Small intestine (tissue), 7 donors: ENCODE results near the gene USP36. TPM values are rescaled to one million over a fixed set of nuclear protein-coding genes. Genes with fewer than 3 reads are reported as not detected.
"Not testable (repeated sequence)": the region's sequence is repeated elsewhere in the genome, so short reads cannot be mapped to it uniquely, and the experiment has no call there.

ENCODE experiments used
- DNase-seq, 2 donors: peaks; one replicate each; pipeline versions ENCODE4 v3.0.0 to v3.0.0-alpha.2; 2013
- FAIRE-seq: peaks from 2 replicates; lab custom pipeline; 2012; peaks lifted over from hg19 to GRCh38; lab: Jason Lieb, UNC
- H3K27ac ChIP-seq, 3 donors: one replicate each; pipeline ENCODE4 v1.5.1; 2013; ENCODE audit warnings: low read length in 2 of 3, mild to moderate bottlenecking in 2 of 3, control low read depth in 1 of 3, inconsistent platforms in 1 of 3, low read depth in 1 of 3, moderate library complexity in 1 of 3
- H3K27me3 ChIP-seq, 3 donors: one replicate each; pipeline ENCODE4 v1.6.1; 2013; ENCODE audit warnings: low read length in 3 of 3, inconsistent platforms in 1 of 3; ENCODE audit not compliant: control insufficient read depth in 3 of 3, insufficient read depth in 3 of 3
- H3K36me3 ChIP-seq, 3 donors: one replicate each; pipeline ENCODE4 v1.6.1; 2013; ENCODE audit warnings: low read length in 3 of 3, inconsistent platforms in 1 of 3, low read depth in 1 of 3, mild to moderate bottlenecking in 1 of 3, moderate library complexity in 1 of 3; ENCODE audit not compliant: control insufficient read depth in 3 of 3, insufficient read depth in 2 of 3
- H3K4me1 ChIP-seq, 3 donors: one replicate each; pipeline ENCODE4 v1.6.1; 2013; ENCODE audit warnings: low read length in 2 of 3, inconsistent platforms in 1 of 3, low read depth in 1 of 3, mild to moderate bottlenecking in 1 of 3, moderate library complexity in 1 of 3; ENCODE audit not compliant: control insufficient read depth in 3 of 3, insufficient read depth in 2 of 3
- H3K4me3 ChIP-seq, 3 donors: one replicate each; pipeline ENCODE4 v1.5.1; 2013; ENCODE audit warnings: low read length in 3 of 3, control low read depth in 1 of 3, inconsistent platforms in 1 of 3, low read depth in 1 of 3, mild to moderate bottlenecking in 1 of 3, moderate library complexity in 1 of 3
- H3K9me3 ChIP-seq, 2 donors: one replicate each; pipeline ENCODE4 v1.6.1; 2013; ENCODE audit warnings: low read depth in 1 of 2, low read length in 1 of 2; ENCODE audit not compliant: control insufficient read depth in 2 of 2, insufficient read depth in 1 of 2
- WGBS, 3 donors: extraction: QIAGEN DNeasy Blood & Tissue Kit; methylation state at CpG; one replicate each; pipeline ENCODE4 v1.1.7; 2013; 5-methylcytosine and 5-hydroxymethylcytosine counted together
- polyA plus RNA-seq, 4 donors: library from polyadenylated mRNA; stranded (reverse) in 3 of 4; unstranded in 1 of 4; fragments of 200-250 nt in 3 of 4; fragments of 120-200 nt in 1 of 4; gene quantifications; one replicate each; pipeline versions ENCODE4 v1.2.1 to v1.2.3, GENCODE V29; 2013
- donor health status: healthy with polysubstance abuse.
- donor health status: control.
- donor health status: control.
- donor health status: Bipolar disorder and iron deficiency.
- donor health status: healthy.

USP36 gene
- polyA plus RNA-seq, 4 donors, result 8.1 to 47.0 (median 19.1) TPM

GRCh38 chr17:78751000-78751399, 89.6 kb downstream of the USP36 start:
- peaks cover 5 to 24% (median 9%) of the 10 kb centered on the region in 3 donors for H3K4me1 ChIP-seq
- 92 to 100% (median 97%) methylated on average over 5 of the region's 5 CpGs for WGBS, 3 donors
- FAIRE-seq, H3K27ac ChIP-seq, H3K36me3 ChIP-seq, H3K9me3 ChIP-seq, H3K27me3 ChIP-seq, DNase-seq, H3K4me3 ChIP-seq: not testable (repeated sequence)

- DNase-seq (peak in 1 of 2 donors; percentile 61), FAIRE-seq (no peak)
- peak overlapping the region; percentile 37 to 62 (median 59) for H3K27ac ChIP-seq
- peaks cover 5 to 28% (median 15%) of the 10 kb centered on the region in 3 donors for H3K4me1 ChIP-seq
- no peaks in the 10 kb centered on the region for H3K9me3 ChIP-seq
- WGBS, 3 donors, result 61 to 82% (median 64%) methylated on average over 8 of the region's 8 CpGs
- no peak overlapping the region for H3K4me3 ChIP-seq
- no peaks in the 10 kb centered on the region for H3K27me3 ChIP-seq
- H3K36me3 ChIP-seq, result peaks cover 0 to 2% (median 0%) of the 10 kb centered on the region in 3 donors
Observed at GRCh38 chr17:78748730-78749317, 91.8 kb downstream of the USP36 start.

- WGBS, 3 donors, result 20 to 45% (median 38%) methylated on average over 6 of the region's 6 CpGs
- H3K27ac ChIP-seq, result peak overlapping the region in 2 of 3 donors; percentile 37 to 62
- H3K27me3 ChIP-seq, result no peaks in the 10 kb centered on the region
- no peak for FAIRE-seq
- H3K9me3 ChIP-seq, result no peaks in the 10 kb centered on the region
- peaks cover 0 to 2% (median 2%) of the 10 kb centered on the region in 3 donors for H3K36me3 ChIP-seq
- peaks cover 5 to 27% (median 15%) of the 10 kb centered on the region in 3 donors for H3K4me1 ChIP-seq
- peak in 1 of 2 donors; percentile 34 for DNase-seq
- H3K4me3 ChIP-seq, result no peak overlapping the region
Observed at GRCh38 chr17:78748048-78748729, 92.4 kb downstream of the USP36 start.

- peak overlapping the region in 1 of 3 donors; percentile 26 for H3K27ac ChIP-seq
Observed at GRCh38 chr17:78747488-78747887, 93.1 kb downstream of the USP36 start.

GRCh38 chr17:78746949-78747269, 93.7 kb downstream of the USP36 start:
- H3K9me3 ChIP-seq, result no peaks in the 10 kb centered on the region
- peaks cover 5 to 22% (median 18%) of the 10 kb centered on the region in 3 donors for H3K4me1 ChIP-seq
- peaks cover 0 to 2% (median 2%) of the 10 kb centered on the region in 3 donors for H3K36me3 ChIP-seq
- FAIRE-seq (no peak), DNase-seq (no peak)
- peak overlapping the region in 1 of 3 donors; percentile 25 for H3K27ac ChIP-seq
- H3K27me3 ChIP-seq, result no peaks in the 10 kb centered on the region
- H3K4me3 ChIP-seq, result no peak overlapping the region
- 47 to 73% (median 64%) methylated on average over 2 of the region's 2 CpGs for WGBS, 3 donors

More at GRCh38 chr17:78747488-78747887, 93.1 kb downstream of the USP36 start:
- DNase-seq (no peak), FAIRE-seq (no peak)
- Histone ChIP-seq H3K36me3 (peaks cover 0 to 2% (median 2%) of the 10 kb centered on the region in 3 donors), H3K9me3 (no peaks in the 10 kb centered on the region), H3K27me3 (no peaks in the 10 kb centered on the region), H3K4me3 (no peak overlapping the region), H3K4me1 (peaks cover 5 to 22% (median 15%) of the 10 kb centered on the region in 3 donors)
- WGBS, 3 donors, result 67 to 85% (median 72%) methylated on average over 2 of the region's 2 CpGs

- H3K27ac ChIP-seq, result peak overlapping the region in 1 of 3 donors; percentile 25
- no peaks in the 10 kb centered on the region for H3K9me3 ChIP-seq
- 56 to 61% (median 60%) methylated on average over 12 of the region's 12 CpGs for WGBS, 3 donors
- peaks cover 0 to 2% (median 2%) of the 10 kb centered on the region in 3 donors for H3K36me3 ChIP-seq
- no peak for DNase-seq
- H3K4me1 ChIP-seq, result peaks cover 5 to 23% (median 22%) of the 10 kb centered on the region in 3 donors
- FAIRE-seq, result no peak
- no peaks in the 10 kb centered on the region for H3K27me3 ChIP-seq
- H3K4me3 ChIP-seq, result no peak overlapping the region
Observed at GRCh38 chr17:78746263-78746948, 94.2 kb downstream of the USP36 start.

Other genes with a start within 250 kb of the USP36 start
- gene CYTH1, start 58.5 kb downstream of the USP36 start, polyA plus RNA-seq, result 10 to 100 TPM; 37.6 to 46.3 (median 38.9) TPM
- under 1 TPM in 2 of 4 donors, not detected in 2; 0.25 to 0.28 TPM for gene CEP295NL, start 62.4 kb upstream of the USP36 start, polyA plus RNA-seq
- gene TIMP2, start 84.6 kb upstream of the USP36 start, polyA plus RNA-seq, result 10 to 100 TPM; 12.7 to 84.6 (median 44.0) TPM
- gene LGALS3BP, start 139.1 kb upstream of the USP36 start, polyA plus RNA-seq, result 100 to 1,000 TPM; 181 to 361 (median 290) TPM
- gene CANT1, start 168.9 kb upstream of the USP36 start, polyA plus RNA-seq, result 10 to 100 TPM; 16.8 to 90.5 (median 42.3) TPM
- 10 to 100 TPM in 1 of 4 donors, 1 to 10 TPM in 2, under 1 TPM in 1; 0.67 to 57.4 (median 2.8) TPM for gene C1QTNF1, start 183.4 kb upstream of the USP36 start, polyA plus RNA-seq
- 10 to 100 TPM; 17.6 to 87.9 (median 31.0) TPM for gene ENGASE, start 234.0 kb upstream of the USP36 start, polyA plus RNA-seq